Measurements from ENCODE around the gene OVOL1.

OVOL1 gene

GRCh38 chr11:65790104-65790901 lies 3.4 kb downstream of the OVOL1 start:
- TF ChIP-seq ZNF70 (CRISPR knock-in tag; IDR thresholded peaks at IDR 0.05) (no peak), ZFP30 (CRISPR knock-in tag; IDR thresholded peaks at IDR 0.05) (no peak), CSRNP3 (CRISPR knock-in tag; IDR thresholded peaks at IDR 0.05) (no peak), ZNF8 (CRISPR knock-in tag; IDR thresholded peaks at IDR 0.05) (no peak), SNAI2 (CRISPR knock-in tag; IDR thresholded peaks at IDR 0.05) (no peak), OSR1 (CRISPR knock-in tag; IDR thresholded peaks at IDR 0.05) (no peak), CSDC2 (CRISPR knock-in tag; IDR thresholded peaks at IDR 0.05) (no peak), TCF4 (CRISPR knock-in tag; IDR thresholded peaks at IDR 0.05; ENCODE audit: borderline replicate concordance) (no peak), ESRRG (CRISPR knock-in tag; IDR thresholded peaks at IDR 0.05) (no peak), ARNTL (CRISPR knock-in tag; IDR thresholded peaks at IDR 0.05; ENCODE audit: borderline replicate concordance, low read depth) (no peak), ISL1 (CRISPR knock-in tag; IDR thresholded peaks at IDR 0.05) (no peak), POU6F1 (CRISPR knock-in tag; IDR thresholded peaks at IDR 0.05; ENCODE audit: borderline replicate concordance, low read depth) (no peak), RARB (CRISPR knock-in tag; IDR thresholded peaks at IDR 0.05) (no peak), TOX (CRISPR knock-in tag; IDR thresholded peaks at IDR 0.05; ENCODE audit: borderline replicate concordance) (no peak), BACH2 (CRISPR knock-in tag; IDR thresholded peaks at IDR 0.05; ENCODE audit: borderline replicate concordance) (no peak), PATZ1 (CRISPR knock-in tag; IDR thresholded peaks at IDR 0.05; ENCODE audit: borderline replicate concordance) (no peak)
- peak; percentile 29; the same call in 2 of the 3 replicates for ATAC-seq

- no peak for ATAC-seq
- TF ChIP-seq PPARA (CRISPR knock-in tag; IDR thresholded peaks at IDR 0.05; ENCODE audit: borderline replicate concordance) (no peak), CSRNP3 (CRISPR knock-in tag; IDR thresholded peaks at IDR 0.05) (no peak), ZC3H10 (CRISPR knock-in tag; IDR thresholded peaks at IDR 0.05) (no peak), ZNF565 (CRISPR knock-in tag; conservative IDR thresholded peaks at IDR 0.05; ENCODE audit: low read depth) (no peak)
Measured at GRCh38 chr11:65790902-65791650, 4.2 kb downstream of the OVOL1 start.

- ATAC-seq = no peak
- TF ChIP-seq ZNF70 (CRISPR knock-in tag; IDR thresholded peaks at IDR 0.05) (no peak), PPARA (CRISPR knock-in tag; IDR thresholded peaks at IDR 0.05; ENCODE audit: borderline replicate concordance) (no peak), ARNTL (CRISPR knock-in tag; IDR thresholded peaks at IDR 0.05; ENCODE audit: borderline replicate concordance, low read depth) (no peak), SNAI2 (CRISPR knock-in tag; IDR thresholded peaks at IDR 0.05) (no peak), BACH2 (CRISPR knock-in tag; IDR thresholded peaks at IDR 0.05; ENCODE audit: borderline replicate concordance) (no peak), POU6F1 (CRISPR knock-in tag; IDR thresholded peaks at IDR 0.05; ENCODE audit: borderline replicate concordance, low read depth) (no peak), RARB (CRISPR knock-in tag; IDR thresholded peaks at IDR 0.05) (no peak), CSRNP3 (CRISPR knock-in tag; IDR thresholded peaks at IDR 0.05) (no peak), TOX (CRISPR knock-in tag; IDR thresholded peaks at IDR 0.05; ENCODE audit: borderline replicate concordance) (no peak), GLIS3 (CRISPR knock-in tag; IDR thresholded peaks at IDR 0.05) (no peak), OSR1 (CRISPR knock-in tag; IDR thresholded peaks at IDR 0.05) (no peak), TCF4 (CRISPR knock-in tag; IDR thresholded peaks at IDR 0.05; ENCODE audit: borderline replicate concordance) (no peak), ZC3H10 (CRISPR knock-in tag; IDR thresholded peaks at IDR 0.05) (no peak), CSDC2 (CRISPR knock-in tag; IDR thresholded peaks at IDR 0.05) (no peak), ISL1 (CRISPR knock-in tag; IDR thresholded peaks at IDR 0.05) (no peak), TSHZ2 (CRISPR knock-in tag; IDR thresholded peaks at IDR 0.05) (no peak), ESRRG (CRISPR knock-in tag; IDR thresholded peaks at IDR 0.05) (no peak)
Measured at GRCh38 chr11:65791719-65792213, 4.9 kb downstream of the OVOL1 start.
